Liver (tissue), 9 donors: Measurements from ENCODE around the gene IER5. TPM values are rescaled to one million over a fixed set of nuclear protein-coding genes. Genes with fewer than 3 reads are reported as not detected.

Experiments
- DNase-seq: peaks from one replicate; pipeline ENCODE4 v3.0.0-alpha.2; 2017; ENCODE audit warnings: low spot score
- H3K27ac ChIP-seq, 2 donors: one replicate each; pipeline ENCODE4 v1.7.0; 2013; ENCODE audit warnings: inconsistent platforms in 2 of 2, low read length in 2 of 2, control low read depth in 1 of 2, low read depth in 1 of 2, mild to moderate bottlenecking in 1 of 2
- H3K27me3 ChIP-seq, 4 donors: one replicate each; pipeline versions ENCODE4 v1.6.1 to v1.7.0; 2013; ENCODE audit warnings: low read length in 3 of 4, inconsistent platforms in 1 of 4, mild to moderate bottlenecking in 1 of 4, moderate library complexity in 1 of 4; ENCODE audit not compliant: control insufficient read depth in 4 of 4, insufficient read depth in 4 of 4
- H3K36me3 ChIP-seq, 4 donors: one replicate each; pipeline versions ENCODE4 v1.6.1 to v1.7.0; 2013; ENCODE audit warnings: low read length in 3 of 4, mild to moderate bottlenecking in 3 of 4, low read depth in 1 of 4, moderate library complexity in 1 of 4; ENCODE audit not compliant: control insufficient read depth in 4 of 4, insufficient read depth in 3 of 4
- H3K4me1 ChIP-seq, 4 donors: one replicate each; pipeline versions ENCODE4 v1.6.1 to v1.7.0; 2013; ENCODE audit warnings: low read length in 3 of 4, mild to moderate bottlenecking in 3 of 4, moderate library complexity in 1 of 4; ENCODE audit not compliant: control insufficient read depth in 4 of 4, insufficient read depth in 4 of 4
- H3K4me3 ChIP-seq, 3 donors: one replicate each; pipeline versions ENCODE4 v1.6.1 to v1.7.0; 2013; ENCODE audit warnings: low read length in 3 of 3, control low read depth in 1 of 3, low read depth in 1 of 3, mild to moderate bottlenecking in 1 of 3
- H3K9ac ChIP-seq, 2 donors: one replicate each; pipeline ENCODE4 v1.7.0; 2013; ENCODE audit warnings: low read length in 2 of 2, mild to moderate bottlenecking in 2 of 2, moderate library complexity in 2 of 2, control low read depth in 1 of 2, low read depth in 1 of 2
- H3K9me3 ChIP-seq, 4 donors: one replicate each; pipeline versions ENCODE4 v1.6.1 to v1.7.0; 2013; ENCODE audit warnings: low read length in 3 of 4; ENCODE audit not compliant: control insufficient read depth in 4 of 4
- EGR1 ChIP-seq, 2 donors: IDR thresholded peaks; 2 replicates each; pipeline ENCODE4 v1.6.1; 2016 to 2018; ENCODE audit warnings: antibody characterized with exemption in 2 of 2, low read depth in 2 of 2
- FOXA1 ChIP-seq: IDR thresholded peaks from 2 replicates; pipeline ENCODE4 v1.6.1; 2016; ENCODE audit warnings: antibody characterized with exemption
- FOXA2 ChIP-seq: IDR thresholded peaks from 2 replicates; pipeline ENCODE4 v1.6.1; 2016; ENCODE audit warnings: antibody characterized with exemption
- HNF4A ChIP-seq, 2 donors: conservative IDR thresholded peaks; 2 replicates each; pipeline ENCODE4 v1.6.1; 2016; ENCODE audit warnings: antibody characterized with exemption in 2 of 2, mild to moderate bottlenecking in 2 of 2
- HNF4G ChIP-seq: IDR thresholded peaks from 2 replicates; pipeline ENCODE4 v1.6.1; 2016; ENCODE audit warnings: antibody characterized with exemption
- JUND ChIP-seq, 2 donors: IDR thresholded peaks; 2 replicates each; pipeline ENCODE4 v1.6.1; 2016; ENCODE audit warnings: antibody characterized with exemption in 2 of 2
- MAX ChIP-seq: IDR thresholded peaks from 2 replicates; pipeline ENCODE4 v1.6.1; 2016; ENCODE audit warnings: antibody characterized with exemption
- NR2F2 ChIP-seq: IDR thresholded peaks from 2 replicates; pipeline ENCODE4 v1.6.1; 2016; ENCODE audit warnings: antibody characterized with exemption
- RAD21 ChIP-seq, 2 donors: IDR thresholded peaks; 2 replicates each; pipeline ENCODE4 v1.6.1; 2016; ENCODE audit warnings: antibody characterized with exemption in 2 of 2, mild to moderate bottlenecking in 2 of 2
- REST ChIP-seq: IDR thresholded peaks from 2 replicates; pipeline ENCODE4 v1.6.1; 2016; ENCODE audit warnings: antibody characterized with exemption, mild to moderate bottlenecking
- RXRA ChIP-seq, 2 donors: IDR thresholded peaks; 2 replicates each; pipeline ENCODE4 v1.6.1; 2017 to 2018; ENCODE audit warnings: antibody characterized with exemption in 2 of 2, mild to moderate bottlenecking in 1 of 2
- SP1 ChIP-seq: IDR thresholded peaks from 2 replicates; pipeline ENCODE4 v1.6.1; 2018; ENCODE audit warnings: antibody characterized with exemption, mild to moderate bottlenecking
- TAF1 ChIP-seq: conservative IDR thresholded peaks from 2 replicates; pipeline ENCODE4 v1.6.1; 2016; ENCODE audit warnings: antibody characterized with exemption, mild to moderate bottlenecking
- YY1 ChIP-seq: IDR thresholded peaks from 2 replicates; pipeline ENCODE4 v1.6.1; 2016; ENCODE audit warnings: antibody characterized with exemption, mild to moderate bottlenecking
- WGBS: extraction: QIAGEN DNeasy Blood & Tissue Kit; methylation state at CpG from one replicate; pipeline ENCODE4 v1.1.7; 2013; 5-methylcytosine and 5-hydroxymethylcytosine counted together
- polyA plus RNA-seq, 2 donors: library from polyadenylated mRNA; stranded (reverse) in 1 of 2; unstranded in 1 of 2; fragments of 200-250 nt in 1 of 2; fragments of >200 nt in 1 of 2; fragmentation: Nextera tagmentation in 1 of 2; extraction: Ambion mirVana in 1 of 2; gene quantifications; one replicate each; pipeline versions ENCODE4 v1.2.1 to v1.2.3, GENCODE V29; 2013 to 2015
- total RNA-seq, 2 donors: library from RNA; depleted of rRNA; stranded (reverse); fragments of >200 nt; gene quantifications; one replicate each; pipeline ENCODE4 v1.2.3, GENCODE V29; 2014
- TF ChIP-seq, protein P1 (sequence below): fragments of 150-350 bp; IDR thresholded peaks from 2 replicates; pipeline ENCODE4 v1.5.1; 2017; ENCODE audit warnings: improper control_type of control experiment, low read depth, low read length; ENCODE audit not compliant: missing input control
- TF ChIP-seq, protein P2 (sequence below): IDR thresholded peaks from 2 replicates; pipeline ENCODE4 v1.6.1; 2016; ENCODE audit warnings: antibody characterized with exemption
- TF ChIP-seq, protein P3 (sequence below): IDR thresholded peaks from 2 replicates; pipeline ENCODE4 v1.6.1; 2016; ENCODE audit warnings: antibody characterized with exemption
- donor health status: healthy.
- donor health status: healthy.
- donor health status: healthy.
- donor health status: healthy.
- donor health status: healthy.

The IER5 gene
- total and polyA plus RNA-seq, 4 donors: 0.56 to 8.4 (median 2.4) TPM

DNA sequence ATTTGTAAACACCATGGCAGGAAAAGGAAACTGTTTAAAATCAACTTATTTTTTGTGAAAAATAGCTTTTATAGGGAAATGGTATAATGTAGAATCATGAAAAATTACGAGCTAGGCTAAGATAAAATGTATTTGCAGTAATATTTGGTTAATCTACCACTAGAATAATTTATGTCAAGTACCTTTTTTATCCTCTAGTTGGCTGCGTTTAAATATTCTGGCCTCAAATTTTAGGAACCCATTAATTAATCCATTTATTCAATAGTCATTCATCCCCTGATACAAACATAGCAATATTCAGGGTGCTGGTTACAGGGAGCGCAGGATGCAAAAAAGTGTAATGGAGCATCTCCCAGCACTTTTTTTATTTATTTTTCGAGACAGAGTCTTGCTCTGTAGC is 8.6 kb upstream of the IER5 start:
- H3K4me3 ChIP-seq: no peak overlapping the region
- no peak overlapping the region for H3K27ac ChIP-seq
- H3K4me1 ChIP-seq: no peaks in the 10 kb centered on the region
- no peaks in the 10 kb centered on the region for H3K27me3 ChIP-seq
- no peaks in the 10 kb centered on the region for H3K9me3 ChIP-seq
- no peak for TF ChIP-seq YY1
- TF ChIP-seq HNF4A (conservative IDR thresholded peaks at IDR 0.05): no peak
- no peak for TF ChIP-seq TAF1
- no peak for TF ChIP-seq RXRA (IDR thresholded peaks at IDR 0.05)
- no peak for TF ChIP-seq HNF4G
- TF ChIP-seq SP1: no peak
- no peak for TF ChIP-seq MAX
- TF ChIP-seq EGR1 (IDR thresholded peaks at IDR 0.05; ENCODE audit: low read depth in 2 of 2): no peak
- no peak for TF ChIP-seq RAD21 (IDR thresholded peaks at IDR 0.05)
- TF ChIP-seq JUND (IDR thresholded peaks at IDR 0.05): no peak
- no peak for TF ChIP-seq REST
- no peak for TF ChIP-seq FOXA1
- no peak for TF ChIP-seq FOXA2
- TF ChIP-seq, protein P1, sequence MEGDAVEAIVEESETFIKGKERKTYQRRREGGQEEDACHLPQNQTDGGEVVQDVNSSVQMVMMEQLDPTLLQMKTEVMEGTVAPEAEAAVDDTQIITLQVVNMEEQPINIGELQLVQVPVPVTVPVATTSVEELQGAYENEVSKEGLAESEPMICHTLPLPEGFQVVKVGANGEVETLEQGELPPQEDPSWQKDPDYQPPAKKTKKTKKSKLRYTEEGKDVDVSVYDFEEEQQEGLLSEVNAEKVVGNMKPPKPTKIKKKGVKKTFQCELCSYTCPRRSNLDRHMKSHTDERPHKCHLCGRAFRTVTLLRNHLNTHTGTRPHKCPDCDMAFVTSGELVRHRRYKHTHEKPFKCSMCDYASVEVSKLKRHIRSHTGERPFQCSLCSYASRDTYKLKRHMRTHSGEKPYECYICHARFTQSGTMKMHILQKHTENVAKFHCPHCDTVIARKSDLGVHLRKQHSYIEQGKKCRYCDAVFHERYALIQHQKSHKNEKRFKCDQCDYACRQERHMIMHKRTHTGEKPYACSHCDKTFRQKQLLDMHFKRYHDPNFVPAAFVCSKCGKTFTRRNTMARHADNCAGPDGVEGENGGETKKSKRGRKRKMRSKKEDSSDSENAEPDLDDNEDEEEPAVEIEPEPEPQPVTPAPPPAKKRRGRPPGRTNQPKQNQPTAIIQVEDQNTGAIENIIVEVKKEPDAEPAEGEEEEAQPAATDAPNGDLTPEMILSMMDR: no peak
- TF ChIP-seq, protein P2, sequence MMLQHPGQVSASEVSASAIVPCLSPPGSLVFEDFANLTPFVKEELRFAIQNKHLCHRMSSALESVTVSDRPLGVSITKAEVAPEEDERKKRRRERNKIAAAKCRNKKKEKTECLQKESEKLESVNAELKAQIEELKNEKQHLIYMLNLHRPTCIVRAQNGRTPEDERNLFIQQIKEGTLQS: no peak
- no peak for TF ChIP-seq NR2F2
- TF ChIP-seq, protein P3, sequence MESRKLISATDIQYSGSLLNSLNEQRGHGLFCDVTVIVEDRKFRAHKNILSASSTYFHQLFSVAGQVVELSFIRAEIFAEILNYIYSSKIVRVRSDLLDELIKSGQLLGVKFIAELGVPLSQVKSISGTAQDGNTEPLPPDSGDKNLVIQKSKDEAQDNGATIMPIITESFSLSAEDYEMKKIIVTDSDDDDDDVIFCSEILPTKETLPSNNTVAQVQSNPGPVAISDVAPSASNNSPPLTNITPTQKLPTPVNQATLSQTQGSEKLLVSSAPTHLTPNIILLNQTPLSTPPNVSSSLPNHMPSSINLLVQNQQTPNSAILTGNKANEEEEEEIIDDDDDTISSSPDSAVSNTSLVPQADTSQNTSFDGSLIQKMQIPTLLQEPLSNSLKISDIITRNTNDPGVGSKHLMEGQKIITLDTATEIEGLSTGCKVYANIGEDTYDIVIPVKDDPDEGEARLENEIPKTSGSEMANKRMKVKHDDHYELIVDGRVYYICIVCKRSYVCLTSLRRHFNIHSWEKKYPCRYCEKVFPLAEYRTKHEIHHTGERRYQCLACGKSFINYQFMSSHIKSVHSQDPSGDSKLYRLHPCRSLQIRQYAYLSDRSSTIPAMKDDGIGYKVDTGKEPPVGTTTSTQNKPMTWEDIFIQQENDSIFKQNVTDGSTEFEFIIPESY: no peak
- WGBS: 71% methylated on average over 4 of the region's 4 CpGs
- no peaks in the 10 kb centered on the region for H3K36me3 ChIP-seq
- DNase-seq: no peak
- H3K9ac ChIP-seq: no peak overlapping the region

DNA sequence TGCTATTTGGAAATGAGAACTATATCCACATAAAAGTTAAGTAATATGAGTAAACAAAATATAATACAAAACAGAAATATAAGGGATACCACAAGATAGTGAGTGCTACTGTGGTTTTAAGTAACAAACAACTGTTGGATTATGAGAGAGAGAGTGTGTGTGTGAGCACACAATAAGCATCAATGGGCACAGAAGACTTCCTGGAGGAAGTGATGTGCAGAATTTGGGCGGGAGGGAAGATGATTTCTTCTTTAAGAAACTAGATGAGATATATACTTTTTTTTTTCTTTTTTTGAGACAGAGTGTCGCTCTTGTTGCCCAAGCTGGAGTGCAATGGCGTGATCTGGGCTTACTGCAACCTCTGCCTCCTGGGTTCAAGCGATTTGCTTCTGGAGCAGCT is 7.9 kb upstream of the IER5 start:
- H3K36me3 ChIP-seq: no peaks in the 10 kb centered on the region
- TF ChIP-seq FOXA1 (no peak), NR2F2 (no peak), RXRA (IDR thresholded peaks at IDR 0.05) (no peak), SP1 (no peak), YY1 (no peak), EGR1 (IDR thresholded peaks at IDR 0.05; ENCODE audit: low read depth in 2 of 2) (no peak), FOXA2 (no peak), JUND (IDR thresholded peaks at IDR 0.05) (no peak)
- TF ChIP-seq, protein P2: no peak
- TF ChIP-seq, protein P1: no peak
- no peaks in the 10 kb centered on the region for H3K27me3 ChIP-seq
- no peak overlapping the region for H3K9ac ChIP-seq
- H3K9me3 ChIP-seq: no peaks in the 10 kb centered on the region
- WGBS: 84% methylated on average over 4 of the region's 4 CpGs
- H3K4me1 ChIP-seq: no peaks in the 10 kb centered on the region
- no peak overlapping the region for H3K4me3 ChIP-seq
- no peak overlapping the region for H3K27ac ChIP-seq
- DNase-seq: no peak
